Naive B cell (primary cell): ENCODE data around the gene FBXO44. TPM values are rescaled to one million over a fixed set of nuclear protein-coding genes. Genes with fewer than 3 reads are reported as not detected.
"Not testable (repeated sequence)": the region's sequence is repeated elsewhere in the genome, so short reads cannot be mapped to it uniquely, and the experiment has no call there.

Experiments used
- ATAC-seq, 2 donors: fragments of 150-1000 bp; cut with Tn5 transposase; 2 replicates each; pipeline ENCODE4 v1.10.0; 2021; ENCODE audit warnings: low read depth in 2 of 2, mild to moderate bottlenecking in 2 of 2, moderate library complexity in 2 of 2
- DNase-seq: peaks from one replicate; pipeline ENCODE4 v3.0.0; 2022
- H3K27ac Mint-ChIP-seq, 6 donors: one replicate each; pipeline ENCODE4 v1.8.0; 2020 to 2022; ENCODE audit warnings: mild to moderate bottlenecking in 6 of 6, mixed read lengths in 6 of 6, moderate library complexity in 5 of 6, inconsistent platforms in 2 of 6
- H3K27me3 Mint-ChIP-seq, 3 donors: one replicate each; pipeline ENCODE4 v1.8.0; 2021 to 2022; ENCODE audit warnings: mixed read lengths in 3 of 3, mild to moderate bottlenecking in 1 of 3
- H3K36me3 Mint-ChIP-seq, 2 donors: one replicate each; pipeline ENCODE4 v1.8.0; 2020 to 2022; ENCODE audit warnings: mixed read lengths in 2 of 2, inconsistent platforms in 1 of 2, mild to moderate bottlenecking in 1 of 2
- H3K4me1 Mint-ChIP-seq, 3 donors: one replicate each; pipeline ENCODE4 v1.8.0; 2020 to 2022; ENCODE audit warnings: mixed read lengths in 3 of 3, inconsistent platforms in 1 of 3, mild to moderate bottlenecking in 1 of 3, moderate library complexity in 1 of 3
- H3K4me3 Mint-ChIP-seq, 8 donors: one replicate each; pipeline ENCODE4 v1.8.0; 2020 to 2022; ENCODE audit warnings: mild to moderate bottlenecking in 8 of 8, mixed read lengths in 8 of 8, moderate library complexity in 8 of 8, inconsistent platforms in 2 of 8
- H3K9me3 Mint-ChIP-seq, 7 donors: one replicate each; pipeline ENCODE4 v1.8.0; 2020 to 2022; ENCODE audit warnings: mixed read lengths in 7 of 7, mild to moderate bottlenecking in 5 of 7, inconsistent platforms in 2 of 7, moderate library complexity in 1 of 7
- polyA plus RNA-seq, 6 donors: library from polyadenylated mRNA; unstranded; fragments of 300-500 nt; fragmentation: Illumina TruSeq; gene quantifications; one replicate each; pipeline ENCODE4 v1.2.3, GENCODE V29; 2021; ENCODE audit warnings: low read depth in 6 of 6

Gene FBXO44
- polyA plus RNA-seq, result 10 to 100 TPM in 4 of 6 donors, 1 to 10 TPM in 2; 7.0 to 15.2 (median 11.2) TPM

GRCh38 chr1:11654137-11654938 lies at the start of gene FBXO44, which contains the start of gene FBXO2:
FBXO44 (plus strand) TSS chr1:11654877; CDS start chr1:11655836, 959 bp downstream.
FBXO2 (minus strand) TSS chr1:11654429; CDS start chr1:11654340, 89 bp downstream.
- Mint-ChIP-seq H3K27me3 (peaks cover 0 to 12% (median 0%) of the 10 kb centered on the region in 3 donors), H3K27ac (peak within 1 kb of the TSS in 3 of 6 donors; percentile 20 to 69 (median 21)), H3K36me3 (no peaks in the 10 kb centered on the region), H3K9me3 (peaks cover 0 to 2% (median 0%) of the 10 kb centered on the region in 7 donors), H3K4me1 (peaks cover 14 to 29% (median 27%) of the 10 kb centered on the region in 3 donors), H3K4me3 (peak within 1 kb of the TSS; percentile 72 to 92 (median 80))
- DNase-seq (peak; percentile 56), ATAC-seq (peak; percentile 69 to 75)

GRCh38 chr1:11606775-11607174 lies 47.9 kb upstream of the FBXO44 start:
- Mint-ChIP-seq H3K27ac (peak overlapping the region in 1 of 6 donors; percentile 22), H3K4me1 (no peaks in the 10 kb centered on the region), H3K9me3 (peaks cover 0 to 11% (median 5%) of the 10 kb centered on the region in 7 donors), H3K36me3 (no peaks in the 10 kb centered on the region), H3K4me3 (no peak overlapping the region), H3K27me3 (peaks cover 5 to 40% (median 29%) of the 10 kb centered on the region in 3 donors)
- ATAC-seq (no peak), DNase-seq (no peak)

GRCh38 chr1:11608596-11609130 lies 46.0 kb upstream of the FBXO44 start:
- not testable (repeated sequence) for H3K36me3 Mint-ChIP-seq, H3K4me1 Mint-ChIP-seq, H3K27ac Mint-ChIP-seq, DNase-seq, H3K4me3 Mint-ChIP-seq, ATAC-seq
- Mint-ChIP-seq H3K9me3 (peaks cover 0 to 11% (median 5%) of the 10 kb centered on the region in 7 donors), H3K27me3 (peaks cover 5 to 34% (median 16%) of the 10 kb centered on the region in 3 donors)

- peak overlapping the region in 1 of 6 donors; percentile 29 for H3K27ac Mint-ChIP-seq
- DNase-seq, H3K4me3 Mint-ChIP-seq, H3K36me3 Mint-ChIP-seq, H3K4me1 Mint-ChIP-seq, ATAC-seq: not testable (repeated sequence)
- H3K9me3 Mint-ChIP-seq, result peaks cover 0 to 11% (median 5%) of the 10 kb centered on the region in 7 donors
- peaks cover 5 to 28% (median 18%) of the 10 kb centered on the region in 3 donors for H3K27me3 Mint-ChIP-seq
These were observed 45.3 kb upstream of the FBXO44 start for GRCh38 chr1:11609378-11609777.

- no peaks in the 10 kb centered on the region for H3K36me3 Mint-ChIP-seq
- no peaks in the 10 kb centered on the region for H3K4me1 Mint-ChIP-seq
- peak overlapping the region in 1 of 6 donors; percentile 19 for H3K27ac Mint-ChIP-seq
- peaks cover 12 to 33% (median 29%) of the 10 kb centered on the region in 3 donors for H3K27me3 Mint-ChIP-seq
- peaks cover 0 to 11% (median 5%) of the 10 kb centered on the region in 7 donors for H3K9me3 Mint-ChIP-seq
- ATAC-seq (no peak), DNase-seq (no peak)
- no peak overlapping the region for H3K4me3 Mint-ChIP-seq
These were observed 44.0 kb upstream of the FBXO44 start for GRCh38 chr1:11610629-11611180.

- Mint-ChIP-seq H3K27ac (peak overlapping the region in 1 of 6 donors; percentile 79), H3K4me3 (peak overlapping the region in 1 of 8 donors; percentile 36)
- no peak for ATAC-seq
These were observed 42.9 kb upstream of the FBXO44 start for GRCh38 chr1:11611638-11612327.

GRCh38 chr1:11613347-11613746 lies 41.3 kb upstream of the FBXO44 start:
- no peaks in the 10 kb centered on the region for H3K9me3 Mint-ChIP-seq
- H3K4me1 Mint-ChIP-seq, result no peaks in the 10 kb centered on the region
- H3K27ac Mint-ChIP-seq, result no peak overlapping the region
- DNase-seq (no peak), ATAC-seq (no peak)
- no peaks in the 10 kb centered on the region for H3K36me3 Mint-ChIP-seq
- no peak overlapping the region for H3K4me3 Mint-ChIP-seq
- peaks cover 25 to 35% (median 32%) of the 10 kb centered on the region in 3 donors for H3K27me3 Mint-ChIP-seq

More at GRCh38 chr1:11611638-11612327, 42.9 kb upstream of the FBXO44 start:
- no peaks in the 10 kb centered on the region for H3K4me1 Mint-ChIP-seq
- H3K27me3 Mint-ChIP-seq, result peaks cover 15 to 32% (median 26%) of the 10 kb centered on the region in 3 donors
- H3K36me3 Mint-ChIP-seq, result no peaks in the 10 kb centered on the region
- DNase-seq, result no peak
- H3K9me3 Mint-ChIP-seq, result peaks cover 0 to 3% (median 0%) of the 10 kb centered on the region in 7 donors

GRCh38 chr1:11615090-11615489 lies 39.6 kb upstream of the FBXO44 start:
- ATAC-seq (no peak), DNase-seq (no peak)
- peaks cover 24 to 35% (median 27%) of the 10 kb centered on the region in 3 donors for H3K27me3 Mint-ChIP-seq
- no peaks in the 10 kb centered on the region for H3K4me1 Mint-ChIP-seq
- no peak overlapping the region for H3K4me3 Mint-ChIP-seq
- no peaks in the 10 kb centered on the region for H3K36me3 Mint-ChIP-seq
- peak overlapping the region in 1 of 6 donors; percentile 15 for H3K27ac Mint-ChIP-seq
- no peaks in the 10 kb centered on the region for H3K9me3 Mint-ChIP-seq

GRCh38 chr1:11616766-11617165 lies 37.9 kb upstream of the FBXO44 start:
- H3K4me3 Mint-ChIP-seq, result no peak overlapping the region
- H3K4me1 Mint-ChIP-seq, result no peaks in the 10 kb centered on the region
- H3K9me3 Mint-ChIP-seq, result no peaks in the 10 kb centered on the region
- H3K27ac Mint-ChIP-seq, result peak overlapping the region in 1 of 6 donors; percentile 70
- no peaks in the 10 kb centered on the region for H3K36me3 Mint-ChIP-seq
- DNase-seq (no peak), ATAC-seq (no peak)
- H3K27me3 Mint-ChIP-seq, result peaks cover 35 to 40% (median 40%) of the 10 kb centered on the region in 3 donors

GRCh38 chr1:11617314-11617713 lies 37.4 kb upstream of the FBXO44 start:
- Mint-ChIP-seq H3K9me3 (no peaks in the 10 kb centered on the region), H3K4me1 (no peaks in the 10 kb centered on the region), H3K4me3 (no peak overlapping the region), H3K27me3 (peaks cover 40 to 45% (median 40%) of the 10 kb centered on the region in 3 donors), H3K36me3 (no peaks in the 10 kb centered on the region), H3K27ac (no peak overlapping the region)
- DNase-seq (no peak), ATAC-seq (no peak)

- H3K27ac Mint-ChIP-seq, result no peak overlapping the region
- H3K36me3 Mint-ChIP-seq, result no peaks in the 10 kb centered on the region
- peaks cover 40 to 48% (median 42%) of the 10 kb centered on the region in 3 donors for H3K27me3 Mint-ChIP-seq
- no peak overlapping the region for H3K4me3 Mint-ChIP-seq
- no peak for ATAC-seq
- no peaks in the 10 kb centered on the region for H3K9me3 Mint-ChIP-seq
- no peaks in the 10 kb centered on the region for H3K4me1 Mint-ChIP-seq
- no peak for DNase-seq
These were observed 36.9 kb upstream of the FBXO44 start for GRCh38 chr1:11617741-11618140.

- no peaks in the 10 kb centered on the region for H3K36me3 Mint-ChIP-seq
- DNase-seq (no peak), ATAC-seq (no peak)
- no peak overlapping the region for H3K4me3 Mint-ChIP-seq
- peak overlapping the region in 1 of 6 donors; percentile 75 for H3K27ac Mint-ChIP-seq
- H3K4me1 Mint-ChIP-seq, result no peaks in the 10 kb centered on the region
- H3K27me3 Mint-ChIP-seq, result peaks cover 38 to 58% (median 51%) of the 10 kb centered on the region in 3 donors
- H3K9me3 Mint-ChIP-seq, result peaks cover 0 to 4% (median 0%) of the 10 kb centered on the region in 7 donors
These were observed 34.3 kb upstream of the FBXO44 start for GRCh38 chr1:11620405-11620804.

GRCh38 chr1:11620924-11621323 lies 33.8 kb upstream of the FBXO44 start:
- Mint-ChIP-seq H3K36me3 (no peaks in the 10 kb centered on the region), H3K4me1 (no peaks in the 10 kb centered on the region), H3K9me3 (peaks cover 0 to 4% (median 0%) of the 10 kb centered on the region in 7 donors), H3K27ac (no peak overlapping the region), H3K4me3 (no peak overlapping the region), H3K27me3 (peaks cover 38 to 62% (median 56%) of the 10 kb centered on the region in 3 donors)
- no peak for ATAC-seq
- DNase-seq, result no peak
